ENCODE results near the gene ASH1L.
"Not testable (repeated sequence)": the region's sequence is repeated elsewhere in the genome, so short reads cannot be mapped to it uniquely, and the experiment has no call there.

DNA sequence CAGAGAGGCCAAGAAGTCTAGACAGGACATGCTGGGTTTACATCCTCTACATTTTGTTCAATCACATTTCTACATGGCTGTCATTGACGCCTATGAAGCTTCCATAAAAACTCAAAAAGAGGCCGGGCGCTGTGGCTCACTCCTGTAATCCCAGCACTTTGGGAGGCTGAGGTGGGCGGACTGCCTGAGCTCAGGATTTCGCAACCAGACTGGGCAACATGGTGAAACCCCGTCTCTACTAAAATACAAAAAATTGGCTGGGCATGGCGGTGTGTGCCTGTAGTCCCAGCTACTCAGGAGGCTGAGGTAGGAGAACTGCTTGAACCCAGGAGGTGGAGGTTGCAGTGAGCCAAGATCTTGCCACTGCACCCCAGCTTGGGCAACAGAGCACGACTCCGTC, 150.8 kb downstream of the ASH1L start:
- TF ChIP-seq, protein P1, sequence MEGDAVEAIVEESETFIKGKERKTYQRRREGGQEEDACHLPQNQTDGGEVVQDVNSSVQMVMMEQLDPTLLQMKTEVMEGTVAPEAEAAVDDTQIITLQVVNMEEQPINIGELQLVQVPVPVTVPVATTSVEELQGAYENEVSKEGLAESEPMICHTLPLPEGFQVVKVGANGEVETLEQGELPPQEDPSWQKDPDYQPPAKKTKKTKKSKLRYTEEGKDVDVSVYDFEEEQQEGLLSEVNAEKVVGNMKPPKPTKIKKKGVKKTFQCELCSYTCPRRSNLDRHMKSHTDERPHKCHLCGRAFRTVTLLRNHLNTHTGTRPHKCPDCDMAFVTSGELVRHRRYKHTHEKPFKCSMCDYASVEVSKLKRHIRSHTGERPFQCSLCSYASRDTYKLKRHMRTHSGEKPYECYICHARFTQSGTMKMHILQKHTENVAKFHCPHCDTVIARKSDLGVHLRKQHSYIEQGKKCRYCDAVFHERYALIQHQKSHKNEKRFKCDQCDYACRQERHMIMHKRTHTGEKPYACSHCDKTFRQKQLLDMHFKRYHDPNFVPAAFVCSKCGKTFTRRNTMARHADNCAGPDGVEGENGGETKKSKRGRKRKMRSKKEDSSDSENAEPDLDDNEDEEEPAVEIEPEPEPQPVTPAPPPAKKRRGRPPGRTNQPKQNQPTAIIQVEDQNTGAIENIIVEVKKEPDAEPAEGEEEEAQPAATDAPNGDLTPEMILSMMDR (IDR thresholded peaks at IDR 0.05) = not testable (repeated sequence)
- not testable (repeated sequence) for TF ChIP-seq POLR2A (IDR thresholded peaks at IDR 0.05; ENCODE audit: low read depth)
